A549 (cell line): ENCODE results near the gene CLIC4.

Experiments
- BHLHE40 ChIP-seq: IDR thresholded peaks from 2 replicates; pipeline ENCODE4 v1.6.1; 2012; ENCODE audit warnings: low read depth, low read length, inconsistent platforms
- CBX2 ChIP-seq: fragments of 200-600 bp; sonication (generic); IDR thresholded peaks from 2 replicates; pipeline ENCODE4 v1.6.1; 2016; ENCODE audit warnings: low read depth, mild to moderate bottlenecking, borderline replicate concordance
- CTCF ChIP-seq: fragments of >200 bp; sonication (Bioruptor Twin); formaldehyde crosslinking; IDR thresholded peaks from 3 replicates; pipeline ENCODE4 v1.5.1; 2016
- EHMT2 ChIP-seq: fragments of 200-600 bp; sonication (generic); IDR thresholded peaks from 2 replicates; pipeline ENCODE4 v1.6.1; 2016; ENCODE audit warnings: antibody characterized with exemption, low read depth, mild to moderate bottlenecking, moderate library complexity
- ESRRA ChIP-seq: fragments of 150-350 bp; IDR thresholded peaks from 2 replicates; pipeline ENCODE4 v1.6.1; 2014; ENCODE audit warnings: mild to moderate bottlenecking, low read length, borderline replicate concordance
- HOXB13 ChIP-seq: fragments of 250-450 bp; sonication (Bioruptor Pico); IDR thresholded peaks from 2 replicates; pipeline ENCODE4 v1.5.0; 2020; ENCODE audit warnings: low read depth, mild to moderate bottlenecking, moderate library complexity
- MAX ChIP-seq: IDR thresholded peaks from 2 replicates; pipeline ENCODE4 v1.6.1; 2012
- NR3C1 ChIP-seq: fragments of >200 bp; sonication (Bioruptor Twin); formaldehyde crosslinking; IDR thresholded peaks from 3 replicates; pipeline ENCODE4 v1.6.1; 2017
- POLR2A ChIP-seq: IDR thresholded peaks from 2 replicates; pipeline ENCODE4 v1.6.1; 2012; ENCODE audit warnings: mild to moderate bottlenecking, low read length
- RFX5 ChIP-seq: fragments of 450-650 bp; IDR thresholded peaks from 2 replicates; pipeline ENCODE4 v1.7.1; 2014; ENCODE audit warnings: antibody characterized with exemption, mild to moderate bottlenecking, moderate library complexity
- RNF2 ChIP-seq: fragments of 200-600 bp; sonication (generic); IDR thresholded peaks from 2 replicates; pipeline ENCODE4 v1.6.1; 2016; ENCODE audit warnings: low read depth, mild to moderate bottlenecking, antibody characterized with exemption, moderate library complexity, borderline replicate concordance
- SMC3 ChIP-seq: fragments of >200 bp; sonication (Bioruptor Twin); formaldehyde crosslinking; IDR thresholded peaks from 3 replicates; pipeline ENCODE4 v1.6.1; 2018; ENCODE audit warnings: inconsistent platforms
- ZFP36 ChIP-seq: fragments of 450-650 bp; IDR thresholded peaks from 2 replicates; pipeline ENCODE4 v1.6.1; 2014; ENCODE audit warnings: borderline replicate concordance; ENCODE audit not compliant: partially characterized antibody
- TF ChIP-seq, protein P1 (sequence below): fragments of 450-650 bp; IDR thresholded peaks from 2 replicates; pipeline ENCODE4 v1.6.1; 2014; ENCODE audit warnings: antibody characterized with exemption

- TF ChIP-seq ZFP36 (no peak), CTCF (no peak), MAX (no peak), ESRRA (no peak), RFX5 (no peak), SMC3 (no peak), NR3C1 (no peak), EHMT2 (no peak), BHLHE40 (no peak), HOXB13 (CRISPR knock-in tag) (no peak), RNF2 (no peak), CBX2 (no peak), POLR2A (no peak)
- TF ChIP-seq, protein P1, sequence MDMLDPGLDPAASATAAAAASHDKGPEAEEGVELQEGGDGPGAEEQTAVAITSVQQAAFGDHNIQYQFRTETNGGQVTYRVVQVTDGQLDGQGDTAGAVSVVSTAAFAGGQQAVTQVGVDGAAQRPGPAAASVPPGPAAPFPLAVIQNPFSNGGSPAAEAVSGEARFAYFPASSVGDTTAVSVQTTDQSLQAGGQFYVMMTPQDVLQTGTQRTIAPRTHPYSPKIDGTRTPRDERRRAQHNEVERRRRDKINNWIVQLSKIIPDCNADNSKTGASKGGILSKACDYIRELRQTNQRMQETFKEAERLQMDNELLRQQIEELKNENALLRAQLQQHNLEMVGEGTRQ = no peak
Observed at GRCh38 chr1:24721533-24721932, 23.7 kb upstream of the CLIC4 start.
